Measurements from ENCODE around the gene CHRNA3.
"Not testable (repeated sequence)": the region's sequence is repeated elsewhere in the genome, so short reads cannot be mapped to it uniquely, and the experiment has no call there.

The CHRNA3 gene

GRCh38 chr15:78560201-78560600 is 60.6 kb downstream of the CHRNA3 start:
- not testable (repeated sequence) for DNase-seq (ENCODE audit: low read depth)

DNA sequence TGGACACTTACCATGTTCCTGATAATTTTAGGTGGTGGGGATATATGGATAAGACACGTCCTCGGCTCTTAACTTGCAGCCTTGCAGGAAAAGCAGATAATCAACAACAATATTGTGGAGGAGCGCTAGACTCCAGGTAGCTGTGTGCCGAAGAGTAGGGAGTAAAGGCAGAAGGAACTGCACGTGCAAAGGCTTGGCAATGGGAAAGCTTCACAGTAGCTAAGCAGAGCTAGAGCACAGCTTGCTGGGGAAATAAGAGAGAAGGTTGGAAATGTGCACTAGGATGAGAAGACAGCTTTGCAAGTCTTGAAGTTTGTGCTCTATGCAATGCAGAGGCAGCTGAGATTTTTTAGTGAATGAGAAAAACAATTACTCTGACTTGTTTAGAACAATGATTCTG is 68.2 kb downstream of the CHRNA3 start:
- no peak for DNase-seq (ENCODE audit: low read depth)

- no peak for DNase-seq (ENCODE audit: low read depth)
Observed at GRCh38 chr15:78551902-78552301, 68.9 kb downstream of the CHRNA3 start.

DNA sequence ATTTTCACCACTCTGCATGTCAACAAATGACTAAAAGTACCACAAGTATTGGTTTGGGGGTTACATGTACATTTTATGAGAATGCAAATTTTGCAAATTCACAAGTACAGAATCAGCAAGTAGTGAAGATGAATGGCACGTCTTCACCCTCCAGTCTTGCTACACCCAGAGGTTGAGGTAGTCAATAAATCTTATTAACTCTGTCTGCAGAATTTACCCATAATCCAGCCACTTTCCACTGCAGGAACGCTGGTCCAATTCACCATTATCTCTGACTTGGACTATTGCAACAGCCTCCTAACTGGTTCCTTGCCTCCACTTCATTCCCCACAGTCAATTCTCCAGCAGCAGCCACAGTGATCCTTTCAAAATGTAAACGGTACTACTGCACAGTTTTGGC is 70.0 kb downstream of the CHRNA3 start:
- no peak for DNase-seq (ENCODE audit: low read depth)

DNA sequence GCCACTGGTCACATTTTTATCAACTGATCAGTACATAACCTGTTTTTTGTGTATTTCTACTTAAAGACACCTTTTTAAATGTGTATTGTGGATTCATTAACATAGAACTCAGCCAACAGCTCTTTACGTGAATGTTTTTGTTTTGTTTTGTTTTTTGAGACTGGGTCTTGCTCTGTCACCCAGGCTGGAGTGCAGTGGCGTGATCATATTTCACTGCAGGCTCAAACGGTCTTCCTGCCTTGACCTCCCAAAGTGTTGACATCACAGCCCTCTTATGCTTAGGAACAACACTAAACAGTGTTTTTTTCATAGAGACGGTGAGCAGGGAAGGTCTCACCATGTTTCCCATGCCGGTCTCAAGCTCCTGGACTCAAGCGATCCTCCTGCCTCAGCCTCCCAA is 70.6 kb downstream of the CHRNA3 start:
- no peak for DNase-seq (ENCODE audit: low read depth)

Data from GM04503 (cell line).